ENCODE measurements around the gene MACROD1.
A peak's percentile ranks its signal among the peaks of the same experiment; 100 is the strongest.

The MACROD1 gene

GRCh38 chr11:64146036-64146955 lies 19.6 kb downstream of the MACROD1 start:
- H3K4me3 ChIP-seq (ENCODE audit: control insufficient read depth, low read depth, low read length) = no peak overlapping the region
- peak; percentile 40 for DNase-seq (ENCODE audit: low read depth)
- TF ChIP-seq CTCF (conservative IDR thresholded peaks at IDR 0.05; ENCODE audit: control insufficient read depth, insufficient read depth, low read depth, low read length) = peak; percentile 70

- TF ChIP-seq CTCF (conservative IDR thresholded peaks at IDR 0.05; ENCODE audit: control insufficient read depth, insufficient read depth, low read depth, low read length) = no peak
- no peak overlapping the region for H3K4me3 ChIP-seq (ENCODE audit: control insufficient read depth, low read depth, low read length)
- no peak for DNase-seq (ENCODE audit: low read depth)
These were observed 21.1 kb downstream of the MACROD1 start for GRCh38 chr11:64144587-64145472.

GRCh38 chr11:64141081-64141783 lies 24.7 kb downstream of the MACROD1 start:
- TF ChIP-seq CTCF (conservative IDR thresholded peaks at IDR 0.05; ENCODE audit: control insufficient read depth, insufficient read depth, low read depth, low read length) = no peak
- no peak for DNase-seq (ENCODE audit: low read depth)
- no peak overlapping the region for H3K4me3 ChIP-seq (ENCODE audit: control insufficient read depth, low read depth, low read length)

GRCh38 chr11:64140082-64140481 lies 25.8 kb downstream of the MACROD1 start:
- DNase-seq (ENCODE audit: low read depth) = no peak
- TF ChIP-seq CTCF (conservative IDR thresholded peaks at IDR 0.05; ENCODE audit: control insufficient read depth, insufficient read depth, low read depth, low read length) = no peak
- H3K4me3 ChIP-seq (ENCODE audit: control insufficient read depth, low read depth, low read length) = no peak overlapping the region

- no peak for DNase-seq (ENCODE audit: low read depth)
- no peak overlapping the region for H3K4me3 ChIP-seq (ENCODE audit: control insufficient read depth, low read depth, low read length)
- TF ChIP-seq CTCF (conservative IDR thresholded peaks at IDR 0.05; ENCODE audit: control insufficient read depth, insufficient read depth, low read depth, low read length) = no peak
These were observed 26.9 kb downstream of the MACROD1 start for GRCh38 chr11:64139049-64139448.

GRCh38 chr11:64138398-64138797 lies 27.5 kb downstream of the MACROD1 start:
- TF ChIP-seq CTCF (conservative IDR thresholded peaks at IDR 0.05; ENCODE audit: control insufficient read depth, insufficient read depth, low read depth, low read length) = no peak
- H3K4me3 ChIP-seq (ENCODE audit: control insufficient read depth, low read depth, low read length) = no peak overlapping the region
- DNase-seq (ENCODE audit: low read depth) = no peak

Data from fibroblast of mammary gland (primary cell).